GM20431 (cell line): ENCODE results near the gene HSPA9.

Experiments
- in situ Hi-C: fragments of 300-500 bp; cut with MseI, MboI; formaldehyde crosslinking; loops from one replicate; pipeline ENCODE4 v1.15.0; 2020; ENCODE audit warnings: low sequenced_read_pairs; ENCODE audit not compliant: unreplicated experiment

The HSPA9 gene

DNA sequence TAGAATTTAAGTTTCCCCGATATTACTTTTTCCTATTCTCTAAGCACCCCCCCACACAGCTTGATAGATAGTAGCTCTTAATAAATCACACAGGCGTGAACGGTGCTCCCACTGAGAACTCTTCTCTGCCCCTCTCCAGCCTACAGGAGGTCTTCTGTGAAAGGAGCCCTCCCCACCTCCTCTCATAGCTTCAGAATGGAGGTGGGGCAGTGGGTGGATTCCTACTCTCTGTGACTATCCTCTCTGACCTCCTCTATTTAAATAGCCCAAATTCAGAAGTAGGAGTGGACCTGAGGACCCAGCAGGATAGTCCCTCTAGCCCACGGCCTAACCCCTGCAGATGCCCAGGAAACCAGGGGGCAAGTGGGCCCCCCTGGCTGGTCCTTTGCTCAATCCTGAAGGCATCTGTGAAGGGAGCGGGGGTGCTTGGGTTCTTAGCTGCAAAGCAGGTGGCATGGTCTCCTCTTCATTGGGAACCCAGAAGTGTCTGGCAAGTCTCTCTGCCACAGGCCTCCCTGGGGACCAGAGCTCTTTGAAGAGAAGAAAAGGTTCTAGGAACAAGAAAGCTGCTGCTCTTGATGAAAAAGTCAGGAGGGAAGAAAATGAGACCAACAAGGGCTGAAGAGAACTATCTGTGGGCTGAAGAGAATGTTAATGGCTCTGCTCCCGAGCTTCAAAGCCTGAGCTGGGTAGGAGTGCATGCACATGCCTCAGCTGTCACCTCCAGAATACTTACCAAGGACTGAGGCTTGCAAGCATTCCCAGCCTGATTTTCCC lies 21.1 kb upstream of the HSPA9 start:
- in situ Hi-C loops = loop anchor here (25.0 kb wide), 1 partner anchor 666 kb away; no protein-coding TSS in a partner anchor

DNA sequence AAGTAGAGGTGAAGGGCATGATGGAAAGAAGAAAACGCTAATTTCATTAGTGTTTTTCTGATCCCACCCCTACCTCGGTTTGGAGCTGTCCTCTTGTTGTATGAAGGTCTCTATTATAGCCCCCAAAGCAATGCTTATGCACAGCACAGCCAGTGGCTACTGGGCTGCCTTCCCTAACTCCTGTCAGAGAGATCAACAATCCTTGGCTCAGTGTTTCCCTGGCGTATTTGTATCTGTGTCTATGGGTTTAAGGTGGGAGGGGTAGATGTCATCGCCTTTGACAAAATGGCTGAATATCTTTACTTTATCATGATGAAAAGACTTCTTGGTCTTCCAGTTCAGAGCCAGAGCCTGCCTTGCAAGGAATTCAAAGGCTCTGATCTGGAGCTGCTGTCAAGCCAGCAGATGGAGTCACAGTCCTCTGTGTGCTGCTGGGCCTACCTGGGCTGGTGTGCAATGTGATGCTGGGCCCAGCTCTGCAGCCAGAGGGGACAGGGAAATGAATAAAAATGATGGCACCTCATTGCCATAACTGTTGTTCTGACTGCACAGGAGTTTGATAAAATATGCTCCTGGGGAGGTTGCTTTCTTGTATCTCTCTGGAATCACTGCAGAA lies 20.1 kb upstream of the HSPA9 start:
- in situ Hi-C loops = loop anchor here (25.0 kb wide), 1 partner anchor 667 kb away; no protein-coding TSS in a partner anchor

DNA sequence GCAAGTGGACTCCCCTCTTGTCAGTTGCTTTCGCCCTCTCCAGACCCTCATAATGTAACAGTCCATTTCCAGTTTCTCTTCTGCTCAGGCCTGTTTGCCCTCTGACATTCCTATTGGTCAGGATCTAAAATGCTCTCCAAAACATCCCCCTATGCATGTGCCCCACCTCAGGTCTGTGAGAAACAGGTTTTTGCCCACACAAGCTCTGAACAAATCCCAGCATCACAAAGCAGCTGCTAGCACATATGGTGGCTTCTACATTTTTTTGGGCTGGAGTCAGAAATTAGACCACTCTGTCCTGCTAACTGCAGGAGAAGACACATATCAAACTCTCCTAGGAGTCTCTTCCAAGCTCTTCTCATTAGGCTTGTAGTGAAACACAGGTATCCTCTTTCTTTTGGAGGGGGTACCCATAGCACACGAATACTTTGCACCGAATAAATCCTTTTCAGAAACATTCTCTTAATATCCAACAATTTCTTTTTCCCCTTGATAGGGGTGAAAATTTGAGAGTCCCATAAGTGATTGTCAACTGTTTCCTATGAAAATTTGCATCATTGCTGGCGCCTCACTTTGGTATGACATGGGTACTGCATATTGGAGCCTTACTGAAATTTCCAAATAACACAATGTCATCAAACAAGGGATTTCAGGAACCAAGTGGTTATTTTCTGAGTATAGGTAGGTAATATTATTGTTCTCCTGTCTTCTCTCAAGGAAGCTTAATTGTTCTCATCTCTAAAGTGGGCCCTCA lies 19.3 kb upstream of the HSPA9 start:
- in situ Hi-C loops = loop anchor here (25.0 kb wide), 1 partner anchor 668 kb away; no protein-coding TSS in a partner anchor

DNA sequence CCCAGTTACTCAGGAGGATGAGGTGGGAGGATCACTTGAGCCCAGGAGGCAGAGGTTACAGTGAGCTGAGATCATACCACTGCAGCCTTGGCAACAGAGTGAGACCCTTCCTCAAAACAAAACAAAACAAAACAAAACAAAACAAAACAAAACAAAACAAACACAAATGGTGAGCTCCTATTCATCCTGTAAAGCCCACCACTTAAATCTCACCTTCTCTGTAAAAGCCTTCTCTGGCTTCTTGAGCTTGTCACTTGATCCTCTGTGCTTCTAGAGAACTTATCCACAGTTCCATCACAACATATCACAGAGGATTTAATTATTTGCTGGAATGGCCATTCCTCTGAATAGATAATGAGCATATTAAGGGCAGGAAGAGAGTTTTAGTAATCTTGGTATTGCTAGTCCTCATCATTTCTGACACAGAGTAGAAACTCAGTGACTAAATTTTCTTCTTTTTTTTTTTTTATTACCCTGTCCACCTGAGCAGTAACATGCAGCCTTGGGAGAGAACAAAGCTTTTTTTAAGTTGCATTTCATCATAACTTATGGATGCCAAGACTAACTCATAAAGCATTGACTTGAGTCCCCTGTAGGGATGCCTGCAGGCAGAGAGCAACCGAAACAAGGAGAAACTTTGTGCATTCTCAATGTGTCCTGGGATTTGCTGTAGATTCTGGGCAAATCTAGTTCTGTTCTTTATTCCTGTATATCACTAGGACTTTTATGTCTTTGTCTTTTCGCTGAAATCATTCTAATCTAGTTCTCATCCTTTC lies 13.0 kb upstream of the HSPA9 start:
- in situ Hi-C loops = loop anchor here (25.0 kb wide), 1 partner anchor 674 kb away; no protein-coding TSS in a partner anchor

DNA sequence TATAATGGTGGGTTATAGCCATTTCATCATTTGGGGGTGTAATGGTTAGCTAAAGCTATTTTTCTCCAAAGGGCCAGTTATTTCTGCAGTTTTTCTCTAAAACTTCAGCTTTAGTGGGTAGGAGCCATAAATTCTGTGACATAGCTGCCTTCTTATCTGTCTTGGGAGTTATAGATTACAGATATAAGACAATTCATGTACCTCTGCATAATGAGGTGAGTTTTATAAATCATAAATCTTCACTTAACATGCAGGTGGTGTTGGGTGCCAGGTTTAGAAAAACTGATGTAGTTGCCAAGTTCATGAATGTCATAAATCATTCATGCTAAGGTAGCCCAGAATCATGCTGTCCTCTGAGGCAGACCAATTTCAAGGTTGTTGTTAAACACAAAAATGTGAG lies 10.0 kb upstream of the HSPA9 start:
- in situ Hi-C loops = loop anchor here (25.0 kb wide), 1 partner anchor 677 kb away; no protein-coding TSS in a partner anchor

DNA sequence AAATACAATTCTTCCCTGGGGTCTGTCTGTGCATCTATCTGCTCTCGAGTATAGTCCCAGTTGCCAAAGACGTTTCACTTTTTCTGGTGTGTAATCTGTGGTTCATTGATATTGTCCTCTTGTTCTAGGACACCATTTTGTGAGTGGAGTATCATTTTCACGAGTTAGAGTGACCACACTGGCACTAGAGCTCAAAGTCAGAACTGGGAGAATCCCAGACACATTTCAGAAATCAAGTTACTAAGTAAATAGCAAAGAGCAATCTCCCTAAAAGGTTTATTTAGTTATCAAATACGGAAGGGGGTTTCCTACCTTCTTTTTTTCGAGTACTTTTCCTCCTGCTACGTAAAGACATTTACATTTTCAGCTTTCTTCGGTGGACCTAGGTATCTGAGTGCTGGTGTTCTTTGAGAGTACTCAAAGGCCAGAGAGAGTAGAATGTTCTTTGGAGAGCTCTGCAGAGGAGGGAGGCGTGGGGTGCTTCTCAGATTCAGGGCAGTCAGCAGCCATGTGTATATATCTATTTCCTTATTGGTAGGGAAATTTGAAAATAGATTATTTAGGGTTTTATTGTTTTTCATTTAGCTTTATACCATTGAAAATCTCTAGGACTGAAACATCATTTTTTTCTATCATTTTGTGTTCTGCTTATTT lies 8.9 kb upstream of the HSPA9 start:
- in situ Hi-C loops = loop anchor here (25.0 kb wide), 1 partner anchor 678 kb away; no protein-coding TSS in a partner anchor

DNA sequence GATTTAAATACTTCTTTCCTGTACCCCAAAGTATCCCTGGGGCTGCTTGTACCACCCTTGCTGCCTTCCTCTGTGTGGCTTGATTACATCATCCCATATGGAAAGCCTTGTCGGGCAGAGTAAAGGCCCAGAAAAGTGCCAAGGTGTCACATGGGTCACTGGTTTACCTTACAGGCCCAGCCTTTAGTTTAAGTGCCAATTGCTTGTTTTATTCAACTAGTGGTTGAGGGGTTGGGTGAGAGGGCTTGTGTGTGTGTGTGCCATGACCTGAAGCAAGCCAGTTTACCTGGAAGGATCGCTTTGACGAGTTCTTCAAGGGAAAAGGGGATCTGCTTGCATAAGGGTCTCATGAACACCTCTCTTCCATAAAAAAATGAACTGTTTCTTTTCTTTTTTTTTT lies 7.8 kb upstream of the HSPA9 start:
- in situ Hi-C loops = loop anchor here (25.0 kb wide), 1 partner anchor 679 kb away; no protein-coding TSS in a partner anchor

DNA sequence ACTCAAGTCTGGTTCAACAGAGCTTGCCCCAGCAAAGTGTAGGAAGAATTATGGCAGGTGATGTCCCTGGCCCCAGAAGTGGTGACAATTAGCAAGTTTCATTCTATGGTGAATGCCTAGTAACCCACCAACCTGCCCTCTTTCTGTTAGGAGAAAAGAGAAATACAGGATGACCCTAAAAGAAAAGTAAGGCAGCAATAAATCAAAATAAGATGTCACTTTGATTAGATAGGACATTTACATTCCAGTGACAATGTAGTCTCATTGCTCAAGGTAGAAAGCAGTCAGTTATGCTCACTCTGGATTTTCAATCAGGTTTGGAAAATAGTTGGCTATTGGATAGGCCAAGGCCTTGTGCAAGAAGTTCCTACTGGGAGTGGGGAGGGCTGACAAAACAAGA lies 5.6 kb upstream of the HSPA9 start:
- in situ Hi-C loops = loop anchor here (25.0 kb wide), 1 partner anchor 682 kb away; no protein-coding TSS in a partner anchor

DNA sequence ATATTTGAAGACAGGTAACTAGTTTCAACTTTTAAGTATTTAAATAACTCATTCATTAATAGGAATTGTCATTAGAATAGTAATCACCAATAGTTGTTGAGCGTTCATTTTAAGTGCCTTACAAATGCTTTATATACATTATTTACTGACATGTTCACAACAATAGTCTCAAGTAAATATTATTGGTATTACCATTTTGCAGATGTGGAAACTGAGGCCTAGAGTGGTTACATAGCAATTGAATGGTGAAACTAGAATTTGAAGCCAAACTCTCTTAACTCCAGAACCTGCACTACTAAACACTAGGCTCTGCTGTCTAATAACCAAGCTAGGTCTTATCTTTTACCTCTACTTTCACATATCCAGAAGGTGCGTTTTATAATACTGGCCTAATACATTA lies 4.8 kb upstream of the HSPA9 start:
- in situ Hi-C loops = loop anchor here (25.0 kb wide), 1 partner anchor 682 kb away; no protein-coding TSS in a partner anchor

DNA sequence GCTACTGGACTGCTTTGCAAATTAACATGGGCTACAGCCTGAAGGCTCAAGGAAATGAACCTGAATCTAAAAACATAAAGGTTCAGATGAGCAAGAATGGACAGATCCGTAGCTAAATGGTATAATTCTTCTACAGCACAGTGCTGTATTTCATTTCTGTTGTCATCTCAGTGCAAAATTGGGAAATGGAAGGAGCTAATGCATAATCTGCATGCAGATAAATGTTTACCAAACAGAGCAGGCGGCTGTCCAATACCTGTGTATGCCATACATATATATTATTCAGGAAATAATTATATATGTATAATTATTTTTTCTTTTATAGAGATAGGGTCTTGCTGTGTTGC lies 4.3 kb upstream of the HSPA9 start:
- in situ Hi-C loops = loop anchor here (25.0 kb wide), 1 partner anchor 683 kb away; no protein-coding TSS in a partner anchor

DNA sequence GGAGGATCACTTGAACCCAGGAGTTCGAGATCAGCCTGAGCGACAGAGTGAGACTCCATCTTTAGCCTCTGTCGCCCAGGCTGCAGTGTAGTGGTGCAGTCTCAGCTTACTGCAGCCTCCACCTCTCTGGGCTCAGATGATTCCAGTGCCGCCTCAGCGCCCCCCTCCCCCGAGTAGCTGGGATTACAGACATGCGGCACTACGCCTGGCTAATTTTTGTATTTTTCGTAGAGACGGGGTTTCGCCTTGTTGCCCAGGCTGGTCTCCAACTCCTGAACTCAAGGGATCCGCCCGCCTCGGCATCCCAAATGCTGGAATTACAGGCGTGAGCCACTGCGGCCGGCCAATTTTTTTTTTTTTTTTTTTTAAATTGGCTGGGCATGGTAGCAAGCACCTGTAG lies 2.3 kb upstream of the HSPA9 start:
- in situ Hi-C loops = loop anchor here (25.0 kb wide), 1 partner anchor 685 kb away; no protein-coding TSS in a partner anchor

DNA sequence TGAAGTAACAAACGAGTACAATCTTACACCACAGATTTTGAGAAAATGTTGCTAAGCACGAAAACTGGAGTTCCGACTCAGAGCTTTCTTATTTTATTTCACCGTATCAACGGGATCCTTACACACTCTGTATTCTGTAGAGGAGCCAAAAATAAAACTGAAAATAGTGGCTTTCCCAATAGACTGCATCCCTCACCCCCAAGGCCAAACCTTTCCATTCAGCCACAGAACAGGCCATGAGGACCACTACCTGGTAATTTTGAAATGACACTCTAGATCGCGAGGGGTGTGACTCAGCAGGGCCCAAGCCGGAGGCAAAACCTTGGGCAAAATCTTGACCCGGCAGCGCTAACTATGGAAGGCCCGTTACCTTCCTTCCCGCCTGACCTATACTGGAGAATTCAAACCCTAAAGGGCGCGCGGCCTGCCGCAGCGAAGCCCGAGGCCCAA lies 432 bp downstream of the HSPA9 start:
- in situ Hi-C loops = loop anchor here (25.0 kb wide), 1 partner anchor 688 kb away; no protein-coding TSS in a partner anchor

DNA sequence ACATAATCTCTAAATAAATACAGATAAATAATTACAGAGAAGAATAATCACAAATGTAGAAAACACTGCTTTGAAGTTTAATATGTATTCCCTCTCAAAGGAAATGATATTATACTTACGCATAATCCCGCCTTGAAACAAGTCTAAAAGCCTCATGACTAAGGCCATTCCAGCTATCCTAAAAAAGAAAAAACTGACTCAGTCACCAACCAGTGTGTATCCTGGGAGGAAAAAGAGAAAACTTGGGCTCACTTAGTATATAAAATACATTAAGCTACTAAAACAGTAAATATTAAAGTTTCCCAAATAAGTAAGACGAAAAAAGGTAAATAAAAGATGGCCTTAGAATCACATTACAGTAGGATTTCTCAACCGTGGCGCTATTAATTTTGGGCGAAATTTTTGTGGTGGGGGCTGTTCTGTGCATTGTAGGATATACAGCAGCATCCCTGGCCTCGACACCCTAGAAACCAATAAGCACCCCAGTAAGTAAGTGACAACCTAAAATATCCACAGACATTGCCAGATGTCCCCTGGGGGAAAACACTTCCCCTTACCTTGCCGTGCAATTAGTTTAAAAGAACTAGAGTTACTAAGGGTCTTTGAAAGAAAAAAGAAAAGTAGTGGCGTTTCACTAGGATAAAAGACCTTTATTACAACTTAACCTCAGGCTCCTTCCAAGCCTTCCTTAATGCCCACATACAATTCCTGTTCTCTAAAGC lies 1.1 kb downstream of the HSPA9 start:
- in situ Hi-C loops = no loop called here

DNA sequence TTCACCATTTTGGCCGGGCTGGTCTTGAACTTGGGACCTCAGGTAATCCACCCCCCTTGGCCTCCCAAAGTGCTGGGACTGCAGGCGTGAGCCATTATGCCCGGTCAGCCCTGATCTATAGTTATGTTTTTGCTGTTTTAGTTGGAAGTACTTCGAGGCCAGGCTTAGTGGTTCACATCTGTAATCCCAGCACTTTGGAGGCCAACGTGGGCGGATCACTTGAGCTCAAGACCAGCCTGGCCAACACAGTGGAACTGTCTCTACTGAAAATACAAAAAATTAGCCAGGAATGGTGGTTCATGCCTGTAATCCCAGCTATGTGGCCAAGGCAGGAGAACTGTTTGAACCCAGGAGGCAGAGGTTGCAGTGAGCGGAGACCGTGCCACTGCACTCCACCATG lies 2.0 kb downstream of the HSPA9 start:
- in situ Hi-C loops = no loop called here

DNA sequence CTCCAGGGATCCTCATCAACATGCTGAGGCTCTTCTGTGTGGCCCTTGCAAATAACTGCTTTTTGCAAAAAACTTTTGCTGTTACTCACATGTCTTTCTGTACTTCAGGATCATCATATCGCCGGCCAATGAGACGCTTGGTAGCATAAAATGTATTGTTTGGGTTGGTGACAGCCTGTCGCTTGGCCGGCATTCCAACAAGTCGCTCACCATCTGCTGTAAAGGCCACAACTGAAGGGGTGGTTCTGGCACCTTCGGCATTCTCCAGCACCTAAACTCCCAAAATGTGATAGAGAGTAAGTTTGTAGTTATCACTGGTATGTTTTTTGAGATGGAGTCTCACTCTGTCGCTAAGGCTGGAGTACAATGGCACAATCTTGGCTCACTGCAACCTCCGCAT lies 4.3 kb downstream of the HSPA9 start:
- in situ Hi-C loops = no loop called here

DNA sequence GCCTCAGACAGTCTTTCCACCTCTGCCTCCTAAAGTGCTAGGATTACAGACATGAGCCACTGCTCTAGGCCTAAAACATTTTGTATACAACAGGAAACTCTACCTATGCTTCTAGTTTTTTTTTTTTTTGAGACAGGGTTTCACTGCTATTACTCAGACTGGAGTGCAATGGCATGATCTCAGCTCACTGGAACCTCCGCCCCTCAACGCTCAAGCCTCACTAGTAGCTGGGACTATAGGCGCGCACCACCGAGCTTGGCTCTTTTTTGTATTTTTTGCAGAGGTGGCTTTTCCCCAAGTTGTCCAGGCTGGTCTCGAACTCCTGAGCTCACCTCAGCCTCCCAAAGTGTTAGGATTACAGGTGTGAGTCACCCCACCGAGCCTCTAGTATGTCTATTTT lies 5.4 kb downstream of the HSPA9 start:
- in situ Hi-C loops = no loop called here

DNA sequence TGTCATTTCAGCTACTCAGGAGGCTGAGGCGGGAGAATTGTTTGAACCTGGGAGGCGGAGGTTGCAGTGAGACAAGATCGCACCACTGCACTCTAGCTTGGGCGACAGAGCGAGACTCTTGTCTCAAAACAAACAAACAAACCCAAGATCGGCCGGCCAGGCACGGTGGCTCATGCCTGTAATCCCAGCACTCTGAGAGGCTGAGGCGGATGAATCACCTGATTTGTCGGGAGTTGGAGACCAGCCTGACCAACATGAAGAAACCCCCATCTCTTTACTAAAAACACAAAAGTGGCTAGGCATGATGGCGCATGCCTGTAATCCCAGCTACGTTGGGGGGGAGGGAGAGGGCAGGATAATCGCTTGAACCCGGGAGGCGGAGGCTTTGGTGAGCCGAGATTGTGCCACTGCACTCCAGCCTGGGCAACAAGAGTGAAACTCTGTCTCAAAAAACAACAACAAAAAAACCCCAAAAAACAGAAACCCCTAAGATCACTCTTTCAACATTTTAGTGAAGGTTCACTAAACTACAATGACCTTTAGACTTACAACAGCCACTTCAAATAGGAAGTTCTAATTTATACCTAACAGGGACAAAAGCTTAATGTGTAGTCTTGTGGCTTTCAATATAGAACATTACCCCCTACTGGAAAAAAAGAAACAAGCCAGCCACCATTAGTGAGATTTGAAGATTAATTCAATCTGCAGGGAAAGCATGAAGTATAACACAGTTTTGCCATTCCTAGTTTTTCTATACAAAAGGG lies 7.0 kb downstream of the HSPA9 start:
- in situ Hi-C loops = no loop called here

DNA sequence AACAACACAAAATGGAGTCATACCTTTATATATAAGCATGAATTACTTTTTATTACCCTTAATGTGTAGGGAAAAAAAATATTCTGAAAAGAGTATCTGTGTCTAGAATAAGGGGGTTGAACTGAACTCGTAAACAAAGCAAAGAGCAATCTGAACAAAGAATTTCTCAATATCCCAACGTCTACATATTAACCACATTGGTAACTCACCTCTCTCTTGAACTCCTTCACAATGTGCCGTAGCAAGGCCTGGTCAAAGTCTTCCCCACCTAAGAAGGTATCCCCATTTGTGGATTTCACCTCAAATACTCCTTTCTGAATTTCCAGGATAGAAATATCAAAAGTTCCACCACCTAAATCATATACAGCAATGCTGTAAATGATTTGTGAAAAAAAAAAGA lies 8.4 kb downstream of the HSPA9 start:
- in situ Hi-C loops = no loop called here
